ENCODE data around the gene SPATA13. TPM values are rescaled to one million over a fixed set of nuclear protein-coding genes. Genes with fewer than 3 reads are reported as not detected.

Gene SPATA13
- total and polyA plus RNA-seq, 8 donors = 3.6 to 156 (median 48.6) TPM

DNA sequence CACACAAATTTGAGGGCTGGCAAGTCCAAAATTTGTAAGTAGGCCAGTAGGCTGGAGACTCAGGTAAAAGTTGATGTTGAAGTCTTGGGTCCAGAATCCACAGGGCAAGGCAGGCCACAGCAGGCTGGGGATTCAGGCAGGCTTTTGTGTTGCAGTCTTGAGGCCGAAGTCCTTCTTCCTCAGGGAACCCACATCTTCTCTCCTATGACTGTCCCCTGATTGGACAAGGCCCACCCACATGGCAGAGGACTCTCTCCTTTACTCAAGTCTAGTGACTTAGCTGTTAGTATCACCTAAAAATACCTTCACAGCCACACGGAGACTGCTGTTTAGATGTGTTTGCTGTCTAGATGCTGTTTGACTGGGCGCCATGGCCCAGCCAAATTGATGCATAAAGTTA is 9.9 kb upstream of the SPATA13 start:
- H3K9me3 ChIP-seq = no peaks in the 10 kb centered on the region
- intact Hi-C loops (cut with DNase I; ENCODE audit: low total_unique reads) = no loop called here
- H3K4me1 ChIP-seq = peaks cover 33 to 54% (median 46%) of the 10 kb centered on the region in 4 donors
- 84 to 93% (median 90%) methylated on average over 3 of the region's 3 CpGs for WGBS, 5 donors
- no peak overlapping the region for H3K4me3 ChIP-seq
- TF ChIP-seq POLR2AphosphoS5 (IDR thresholded peaks at IDR 0.05) (no peak), POLR2A (IDR thresholded peaks at IDR 0.05) (no peak), EP300 (IDR thresholded peaks at IDR 0.05) (no peak), CTCF (IDR thresholded peaks at IDR 0.05) (no peak)
- H3K27ac ChIP-seq = no peak overlapping the region
- no peak for DNase-seq
- H3K36me3 ChIP-seq = no peaks in the 10 kb centered on the region
- H3K27me3 ChIP-seq = no peaks in the 10 kb centered on the region

DNA sequence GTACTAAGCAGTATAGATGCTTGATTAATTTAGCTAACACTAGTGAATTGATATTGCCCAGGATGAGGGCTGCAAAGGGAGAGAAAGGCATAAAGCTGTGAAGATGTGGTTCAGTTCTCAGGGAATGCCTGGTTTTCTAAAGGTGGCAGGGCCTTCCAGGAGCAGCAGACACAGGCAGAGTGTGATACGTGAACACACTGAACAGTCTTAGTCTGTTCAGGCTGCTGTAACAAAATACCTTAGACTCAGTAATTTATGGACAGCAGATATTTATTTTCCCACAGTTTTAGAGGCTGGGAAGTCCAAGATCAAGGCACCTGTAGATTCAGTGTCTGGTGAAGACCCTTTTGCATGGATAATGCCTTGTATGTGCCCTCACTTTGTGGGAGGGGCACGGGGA is 8.7 kb upstream of the SPATA13 start:
- no peaks in the 10 kb centered on the region for H3K9me3 ChIP-seq
- H3K27me3 ChIP-seq = no peaks in the 10 kb centered on the region
- no peak overlapping the region for H3K4me3 ChIP-seq
- DNase-seq = no peak
- peaks cover 29 to 43% (median 40%) of the 10 kb centered on the region in 4 donors for H3K4me1 ChIP-seq
- WGBS, 5 donors = 90 to 100% (median 94%) methylated on average over 2 of the region's 2 CpGs
- H3K36me3 ChIP-seq = no peaks in the 10 kb centered on the region
- no peak overlapping the region for H3K27ac ChIP-seq
- intact Hi-C loops (cut with DNase I; ENCODE audit: low total_unique reads) = no loop called here
- no peak for TF ChIP-seq EP300 (IDR thresholded peaks at IDR 0.05)
- no peak for TF ChIP-seq POLR2A (IDR thresholded peaks at IDR 0.05)
- TF ChIP-seq POLR2AphosphoS5 (IDR thresholded peaks at IDR 0.05) = no peak
- TF ChIP-seq CTCF (IDR thresholded peaks at IDR 0.05) = no peak

DNA sequence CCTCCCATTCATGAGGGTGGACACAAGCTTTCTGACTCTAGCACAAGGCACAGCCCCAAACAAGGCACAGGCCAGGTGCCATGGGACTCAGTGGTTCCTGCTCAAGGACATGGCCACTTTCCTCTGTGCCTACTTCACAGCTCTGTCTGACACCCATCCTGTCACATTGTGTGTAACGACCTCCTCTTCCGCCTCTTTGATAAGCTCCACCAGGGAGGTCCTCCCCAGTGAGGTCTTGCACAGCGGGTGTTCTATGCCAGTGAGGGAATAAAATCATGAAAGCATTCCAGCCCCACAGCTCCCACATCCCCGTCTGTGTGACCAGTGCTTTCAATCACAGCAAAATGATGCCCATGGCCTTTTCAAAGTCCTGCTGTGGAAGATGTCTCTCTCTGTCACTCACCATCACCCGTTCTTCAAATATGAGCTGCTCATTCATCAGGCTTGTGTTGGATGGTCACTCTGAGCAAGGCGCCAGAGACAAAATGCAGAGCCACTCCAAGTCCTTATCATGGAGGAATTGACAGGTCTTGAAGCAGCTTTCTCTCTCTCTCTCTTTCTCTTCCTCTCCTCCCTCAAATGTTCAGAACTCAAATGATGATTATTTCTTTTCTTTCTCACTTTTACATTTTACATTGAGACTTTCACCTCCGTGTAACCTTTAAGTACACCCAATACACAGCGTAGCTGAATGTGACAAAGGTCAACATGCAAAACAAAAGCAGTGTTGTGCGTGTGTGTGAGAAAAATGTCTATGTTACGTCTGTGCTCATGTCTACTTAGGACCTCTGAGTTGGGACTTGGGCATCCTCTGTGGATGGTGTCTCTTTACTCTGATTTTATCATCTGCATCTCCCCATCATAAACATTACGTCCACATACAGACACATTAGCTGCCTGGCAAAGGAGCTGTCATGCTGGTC is 8.0 kb upstream of the SPATA13 start:
- intact Hi-C loops (cut with DNase I; ENCODE audit: low total_unique reads) = no loop called here
- Histone ChIP-seq H3K9me3 (no peaks in the 10 kb centered on the region), H3K4me3 (no peak overlapping the region), H3K4me1 (peaks cover 24 to 39% (median 35%) of the 10 kb centered on the region in 4 donors), H3K27ac (peak overlapping the region in 4 of 5 donors; percentile 26 to 71 (median 50)), H3K27me3 (no peaks in the 10 kb centered on the region), H3K36me3 (no peaks in the 10 kb centered on the region)
- 64 to 77% (median 73%) methylated on average over 11 of the region's 11 CpGs for WGBS, 5 donors
- no peak for DNase-seq
- TF ChIP-seq POLR2A (IDR thresholded peaks at IDR 0.05) (no peak), EP300 (IDR thresholded peaks at IDR 0.05) (no peak), CTCF (IDR thresholded peaks at IDR 0.05) (no peak)

DNA sequence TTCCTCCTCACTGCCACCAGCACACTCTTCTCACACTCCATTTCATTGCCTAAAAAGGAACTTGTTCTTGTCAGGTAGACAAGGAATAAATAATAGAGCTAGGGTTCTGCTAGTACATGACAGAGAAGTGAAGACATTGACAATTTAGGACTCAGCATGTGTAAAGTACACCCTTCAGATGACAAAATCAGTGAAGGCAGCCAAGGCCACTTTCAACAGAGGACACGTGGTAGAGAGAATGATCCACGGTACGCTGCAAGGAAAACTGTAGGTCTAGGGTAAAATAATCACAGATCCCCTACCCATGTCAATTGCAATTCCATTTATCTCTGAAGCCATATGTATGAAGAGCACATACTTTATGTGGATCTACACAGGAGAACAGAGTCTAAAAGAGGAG is 7.2 kb upstream of the SPATA13 start:
- DNase-seq = no peak
- H3K36me3 ChIP-seq = no peaks in the 10 kb centered on the region
- H3K27ac ChIP-seq = peak overlapping the region in 4 of 5 donors; percentile 26 to 71 (median 50)
- no peaks in the 10 kb centered on the region for H3K9me3 ChIP-seq
- no peak for TF ChIP-seq POLR2A (IDR thresholded peaks at IDR 0.05)
- TF ChIP-seq EP300 (IDR thresholded peaks at IDR 0.05) = no peak
- TF ChIP-seq CTCF (IDR thresholded peaks at IDR 0.05) = no peak
- no peak for TF ChIP-seq POLR2AphosphoS5 (IDR thresholded peaks at IDR 0.05)
- 60 to 86% (median 71%) methylated on average over 3 of the region's 3 CpGs for WGBS, 5 donors
- peaks cover 18 to 31% (median 29%) of the 10 kb centered on the region in 4 donors for H3K4me1 ChIP-seq
- H3K27me3 ChIP-seq = no peaks in the 10 kb centered on the region
- H3K4me3 ChIP-seq = no peak overlapping the region
- intact Hi-C loops (cut with DNase I; ENCODE audit: low total_unique reads) = no loop called here

All from stomach (tissue), 9 donors.